ENCODE data around the gene TTC22.

Gene TTC22

GRCh38 chr1:54808443-54809207 is 7.5 kb upstream of the TTC22 start:
- no peak for DNase-seq (ENCODE audit: low read depth, low spot score)

- DNase-seq (ENCODE audit: low read depth, low spot score) = no peak
Measured at GRCh38 chr1:54807756-54808155, 6.6 kb upstream of the TTC22 start.

- no peak for DNase-seq (ENCODE audit: low read depth, low spot score)
Measured at GRCh38 chr1:54806931-54807611, 5.9 kb upstream of the TTC22 start.

DNA sequence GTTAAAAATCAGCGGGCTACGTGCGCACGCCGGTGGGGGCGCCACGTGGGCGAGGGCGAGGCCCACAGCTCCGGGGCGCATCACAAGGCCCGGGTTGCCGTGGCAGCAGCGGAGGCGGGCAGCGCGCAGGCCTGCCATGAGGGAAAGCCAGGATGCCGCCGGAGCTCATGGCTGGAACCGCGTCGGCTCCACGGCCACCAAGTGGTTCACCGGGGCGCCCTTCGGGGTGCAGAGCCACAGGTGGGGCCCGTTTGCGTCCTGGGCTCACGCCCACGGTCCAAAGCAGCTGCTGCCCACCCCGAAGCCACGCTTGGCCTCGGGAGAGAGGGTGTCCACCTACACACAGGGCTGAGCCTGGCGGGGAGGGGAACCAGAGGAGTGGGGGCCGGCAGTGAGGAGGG is 4.9 kb upstream of the TTC22 start:
- no peak for DNase-seq (ENCODE audit: low read depth, low spot score)

- DNase-seq (ENCODE audit: low read depth, low spot score) = no peak
Measured at GRCh38 chr1:54805466-54805865, 4.3 kb upstream of the TTC22 start.

GRCh38 chr1:54804471-54805132 is 3.5 kb upstream of the TTC22 start:
- DNase-seq (ENCODE audit: low read depth, low spot score) = no peak

DNA sequence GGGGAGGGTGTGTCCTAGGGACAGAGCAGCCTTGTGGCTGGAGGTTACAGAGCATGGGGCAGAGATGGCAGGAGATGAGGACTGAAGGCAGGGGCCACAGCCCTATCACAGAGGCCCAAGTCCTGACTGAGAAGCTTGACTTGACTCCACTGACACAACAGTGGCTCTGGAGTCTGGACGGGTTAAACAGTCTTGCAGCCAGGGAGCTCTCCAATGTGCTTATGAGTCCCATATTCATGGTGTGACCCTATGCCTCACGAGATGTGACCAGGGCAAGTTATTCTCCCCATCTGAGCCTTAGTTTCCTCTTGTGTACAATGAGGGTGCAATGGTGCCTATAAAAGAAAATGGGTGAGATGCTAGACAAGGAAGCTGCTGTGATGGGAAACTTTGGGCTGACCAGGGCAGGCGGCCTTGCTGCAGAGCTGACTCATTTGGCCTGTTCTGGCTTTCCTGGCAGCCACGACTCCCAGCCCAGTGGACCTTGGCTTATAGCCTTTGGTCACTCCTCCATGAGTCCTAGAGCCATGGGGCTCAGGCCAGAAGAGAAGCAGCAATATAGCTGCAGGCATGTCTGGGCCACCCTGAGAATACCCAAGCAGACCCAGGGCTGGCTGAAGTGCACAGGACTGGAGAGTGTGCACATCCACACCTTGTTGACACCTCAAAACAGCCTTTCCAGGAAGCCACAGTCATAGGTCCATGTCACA is 2.8 kb upstream of the TTC22 start:
- DNase-seq (ENCODE audit: low read depth, low spot score) = no peak

- DNase-seq (ENCODE audit: low read depth, low spot score) = no peak
Measured at GRCh38 chr1:54800041-54800898, 853 bp downstream of the TTC22 start.

GRCh38 chr1:54798769-54799641 is 2.1 kb downstream of the TTC22 start:
- no peak for DNase-seq (ENCODE audit: low read depth, low spot score)

DNA sequence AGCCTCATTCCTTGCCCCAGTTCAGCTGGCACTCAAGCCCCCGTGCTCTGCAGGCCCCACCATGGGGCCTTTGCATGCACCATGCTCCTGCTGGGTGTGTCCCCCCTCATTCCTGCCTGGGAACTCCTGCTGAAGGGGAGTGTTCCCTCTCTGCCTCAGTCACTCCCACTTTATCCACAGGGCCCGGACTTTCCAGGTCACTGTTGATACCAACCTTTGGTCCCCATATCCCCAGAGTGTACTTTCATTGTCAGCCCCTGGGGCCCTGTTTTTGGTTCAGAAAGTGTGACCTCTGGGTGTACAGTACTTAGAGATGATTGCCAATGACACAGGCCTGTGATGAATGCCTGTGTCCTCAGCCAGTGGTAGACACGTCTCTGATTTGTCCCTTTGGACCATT is 2.9 kb downstream of the TTC22 start:
- DNase-seq (ENCODE audit: low read depth, low spot score) = no peak

DNA sequence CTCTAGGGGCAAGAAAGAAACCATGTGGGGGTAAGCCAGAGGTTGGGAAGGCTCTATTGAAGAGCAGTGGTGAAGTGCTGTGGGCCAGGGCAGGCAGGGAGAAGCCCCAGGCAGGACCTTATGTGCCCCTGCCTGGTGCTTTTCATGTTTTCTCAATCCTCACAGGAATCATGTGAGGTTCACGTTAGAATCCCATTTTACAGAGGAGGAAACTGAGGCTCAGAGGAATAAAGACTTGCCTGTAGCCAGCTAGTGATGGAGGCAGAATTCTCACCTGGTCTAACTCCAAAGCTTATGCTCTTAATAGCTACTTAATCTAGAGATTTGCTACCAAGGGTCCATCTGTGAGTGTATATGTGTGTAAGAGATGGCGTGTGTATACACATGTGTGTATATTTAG is 4.2 kb downstream of the TTC22 start:
- no peak for DNase-seq (ENCODE audit: low read depth, low spot score)

GRCh38 chr1:54795841-54796468 is 5.2 kb downstream of the TTC22 start:
- no peak for DNase-seq (ENCODE audit: low read depth, low spot score)

DNA sequence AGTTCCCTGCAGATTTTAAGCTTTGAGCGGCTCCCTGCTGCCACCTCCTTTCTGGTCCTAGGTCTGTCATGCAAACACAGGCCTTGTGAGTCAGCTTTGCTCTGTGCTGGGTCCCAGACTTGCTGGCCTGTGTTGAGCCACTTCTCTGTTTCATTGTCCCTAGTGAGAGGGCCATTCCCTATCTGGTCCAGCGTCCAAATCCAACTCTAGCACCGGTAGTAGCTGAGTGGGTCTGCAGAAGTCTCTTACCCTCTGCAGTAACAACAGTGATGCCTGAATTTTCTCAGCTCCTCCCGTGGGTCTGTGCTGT is 5.8 kb downstream of the TTC22 start:
- no peak for DNase-seq (ENCODE audit: low read depth, low spot score)

GRCh38 chr1:54794451-54795355 is 6.4 kb downstream of the TTC22 start:
- DNase-seq (ENCODE audit: low read depth, low spot score) = no peak

DNA sequence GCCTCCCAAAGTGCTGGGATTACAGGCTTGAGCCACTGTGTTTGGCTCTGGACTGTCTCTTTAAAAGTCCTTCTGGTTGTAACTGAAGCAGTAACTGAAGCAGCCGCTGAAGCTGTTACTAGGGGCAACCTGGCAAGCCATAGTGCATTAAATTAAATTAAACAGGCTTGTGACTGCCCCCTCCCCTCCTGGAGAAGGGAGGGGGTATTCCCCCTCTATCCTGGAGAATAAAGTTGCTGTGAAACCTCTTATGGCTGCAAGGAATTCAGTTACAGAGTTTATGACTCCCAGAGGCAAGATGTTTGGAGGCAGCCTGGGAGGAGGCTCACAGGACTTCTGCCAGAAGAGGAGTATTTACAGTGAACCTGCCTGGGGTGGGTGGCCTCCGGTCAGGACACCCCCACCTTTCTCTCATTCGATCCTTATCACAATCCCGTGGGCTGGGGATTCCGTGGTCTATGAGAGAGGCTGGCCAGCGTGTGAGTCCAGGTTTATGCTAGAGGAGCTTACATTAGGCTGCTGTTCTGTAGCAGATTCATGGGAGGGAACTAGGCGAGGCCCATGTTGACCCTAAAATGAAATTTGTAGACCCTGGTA is 8.3 kb downstream of the TTC22 start:
- no peak for DNase-seq (ENCODE audit: low read depth, low spot score)

DNA sequence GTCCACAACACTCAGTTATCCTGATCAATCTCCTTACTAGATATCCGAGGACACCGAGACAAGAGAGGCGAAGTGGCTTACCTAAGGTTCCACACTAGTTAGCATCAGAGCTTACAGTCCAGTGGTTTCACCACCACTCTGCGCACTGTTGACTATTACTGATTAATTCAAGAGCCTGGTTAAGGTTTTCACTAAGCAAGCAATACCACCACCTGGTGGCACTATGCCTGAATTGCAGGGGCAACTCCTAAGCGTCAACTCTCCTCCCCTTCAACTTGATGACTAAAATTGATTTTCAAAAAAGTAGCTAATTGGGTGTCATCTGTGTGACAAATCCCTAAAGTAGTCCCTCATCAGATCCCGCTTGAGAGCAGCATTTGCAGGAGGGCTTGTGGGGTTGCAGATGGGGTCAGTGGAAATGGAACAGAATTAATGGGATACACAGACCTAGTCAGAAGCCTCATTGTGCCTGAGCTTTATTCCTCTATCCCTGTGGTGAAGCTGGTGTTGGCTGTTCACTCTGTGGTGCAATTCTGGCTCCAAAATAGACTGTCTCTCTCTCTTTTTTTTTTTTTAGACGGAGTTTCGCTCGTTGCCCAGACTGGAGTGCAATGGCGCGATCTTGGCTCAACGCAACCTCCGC is 9.1 kb downstream of the TTC22 start:
- DNase-seq (ENCODE audit: low read depth, low spot score) = no peak

- DNase-seq (ENCODE audit: low read depth, low spot score) = no peak
Measured at GRCh38 chr1:54788459-54788858, 12.7 kb downstream of the TTC22 start.

DNA sequence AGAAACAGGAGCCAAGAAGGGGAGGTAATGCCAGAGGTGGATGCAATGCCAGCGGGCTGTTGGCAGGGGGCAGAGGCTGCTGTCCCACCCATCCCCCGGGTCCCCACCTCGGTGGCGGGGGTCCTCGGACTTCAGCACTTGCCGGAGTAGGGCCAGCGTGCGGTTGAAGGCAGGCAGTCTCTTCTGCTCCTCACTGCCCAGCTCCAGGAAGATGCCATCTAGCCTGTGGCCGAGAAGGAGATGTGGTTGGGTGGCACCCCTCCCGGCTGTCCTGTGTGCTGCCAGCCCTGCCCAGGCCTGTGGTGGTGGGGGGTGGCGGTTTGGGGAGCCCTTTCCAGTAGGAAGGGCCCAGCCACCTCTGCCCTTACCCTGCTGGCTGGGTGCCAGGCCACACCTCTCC is 13.5 kb downstream of the TTC22 start:
- no peak for DNase-seq (ENCODE audit: low read depth, low spot score)

Data from activated naive CD8-positive, alpha-beta T cell treated with anti-CD3 and anti-CD28 coated beads, Interleukin-2, amount 50 U/mL, for 16 hours (primary cell).